ENCODE results near the gene HSD17B2.

GRCh38 chr16:82070656-82071369 lies 35.8 kb downstream of the HSD17B2 start:
- TF ChIP-seq CTCF (IDR thresholded peaks at IDR 0.05; ENCODE audit: insufficient read depth, low read length) = no peak
- no peak for TF ChIP-seq POLR2AphosphoS5 (IDR thresholded peaks at IDR 0.05; ENCODE audit: low read depth)
- TF ChIP-seq GABPA (IDR thresholded peaks at IDR 0.05; ENCODE audit: low read depth) = no peak
- no peak for TF ChIP-seq REST (IDR thresholded peaks at IDR 0.05; ENCODE audit: insufficient replicate concordance, low read depth)
- TF ChIP-seq SPI1 (IDR thresholded peaks at IDR 0.05; ENCODE audit: borderline replicate concordance, low read depth) = no peak
